HCT116 (cell line): ENCODE measurements around the gene DDX52.

ENCODE experiments used
- CEBPB ChIP-seq: IDR thresholded peaks from 2 replicates; pipeline ENCODE4 v1.6.1; 2012; ENCODE audit warnings: low read depth
- CTCF ChIP-seq, 3 experiments: fragments of 200-600 bp in 1 of 3; sonication (generic) in 1 of 3; IDR thresholded peaks in 2 of 3; conservative IDR thresholded peaks in 1 of 3; 2 replicates each; pipeline ENCODE4 v1.5.1; 2012 to 2017; ENCODE audit warnings: low read depth in 2 of 3, low read length in 2 of 3, antibody characterized with exemption in 1 of 3, borderline replicate concordance in 1 of 3, control low read depth in 1 of 3, mild to moderate bottlenecking in 1 of 3, mixed read lengths in 1 of 3, mixed run types in 1 of 3, moderate library complexity in 1 of 3; ENCODE audit not compliant: insufficient read depth in 1 of 3
- EZH2 ChIP-seq: fragments of 200-600 bp; sonication (generic); IDR thresholded peaks from 2 replicates; pipeline ENCODE4 v1.6.1; 2017; ENCODE audit warnings: antibody characterized with exemption, mixed run types
- ZNF274 ChIP-seq: fragments of 200-500 bp; sonication (Bioruptor generic); IDR thresholded peaks from 2 replicates; pipeline ENCODE4 v1.6.1; 2014; ENCODE audit warnings: mild to moderate bottlenecking, low read depth, low read length, inconsistent platforms
- TF ChIP-seq, protein P1 (sequence below): IDR thresholded peaks from 2 replicates; pipeline ENCODE4 v1.6.1; 2012; ENCODE audit warnings: low read depth

DNA sequence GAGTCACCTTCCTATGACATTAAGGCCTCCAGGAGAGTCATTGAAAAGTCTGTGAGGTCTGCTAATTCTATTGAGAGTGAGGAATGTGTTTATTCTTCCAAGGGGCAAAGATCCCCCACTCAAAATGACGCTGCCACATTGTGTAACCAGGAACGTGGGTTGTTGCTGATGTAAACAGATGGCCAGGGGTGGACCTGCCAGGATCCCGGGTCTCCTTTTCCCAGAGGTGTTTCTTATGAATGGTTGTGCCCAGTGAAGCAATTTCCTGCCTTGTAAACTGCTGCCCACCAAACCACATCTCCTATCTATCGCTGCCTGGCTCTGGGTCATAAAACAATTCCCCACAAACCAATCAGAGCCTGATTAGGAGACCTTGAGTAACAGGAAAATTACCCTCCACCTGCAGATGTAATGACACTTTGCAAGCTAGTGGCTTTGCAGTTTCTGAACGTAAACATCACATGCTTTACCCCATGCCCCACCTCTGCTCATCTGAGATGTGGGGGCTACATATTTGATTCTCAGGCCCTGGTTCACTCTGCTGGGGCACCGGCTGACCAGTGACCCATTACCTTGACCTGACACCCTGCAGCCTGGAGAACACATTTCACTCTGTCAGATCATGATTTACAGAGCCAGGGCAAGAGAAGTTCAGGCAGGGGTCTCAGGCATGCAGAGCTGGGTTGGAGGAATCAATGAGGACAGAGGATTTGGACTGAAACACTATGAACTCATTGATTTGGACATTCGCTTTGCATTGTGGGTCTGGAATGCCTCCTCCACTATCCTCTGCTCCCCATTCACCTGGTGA is 33.1 kb upstream of the DDX52 start:
- TF ChIP-seq CTCF (IDR thresholded peaks at IDR 0.05 in 2 of 3, conservative IDR thresholded peaks at IDR 0.05 in 1 of 3; ENCODE audit: borderline replicate concordance in 1 of 3, insufficient read depth in 1 of 3, low read depth in 2 of 3, low read length in 2 of 3) (no peak), CEBPB (no peak), EZH2 (no peak), ZNF274 (no peak)
- TF ChIP-seq, protein P1, sequence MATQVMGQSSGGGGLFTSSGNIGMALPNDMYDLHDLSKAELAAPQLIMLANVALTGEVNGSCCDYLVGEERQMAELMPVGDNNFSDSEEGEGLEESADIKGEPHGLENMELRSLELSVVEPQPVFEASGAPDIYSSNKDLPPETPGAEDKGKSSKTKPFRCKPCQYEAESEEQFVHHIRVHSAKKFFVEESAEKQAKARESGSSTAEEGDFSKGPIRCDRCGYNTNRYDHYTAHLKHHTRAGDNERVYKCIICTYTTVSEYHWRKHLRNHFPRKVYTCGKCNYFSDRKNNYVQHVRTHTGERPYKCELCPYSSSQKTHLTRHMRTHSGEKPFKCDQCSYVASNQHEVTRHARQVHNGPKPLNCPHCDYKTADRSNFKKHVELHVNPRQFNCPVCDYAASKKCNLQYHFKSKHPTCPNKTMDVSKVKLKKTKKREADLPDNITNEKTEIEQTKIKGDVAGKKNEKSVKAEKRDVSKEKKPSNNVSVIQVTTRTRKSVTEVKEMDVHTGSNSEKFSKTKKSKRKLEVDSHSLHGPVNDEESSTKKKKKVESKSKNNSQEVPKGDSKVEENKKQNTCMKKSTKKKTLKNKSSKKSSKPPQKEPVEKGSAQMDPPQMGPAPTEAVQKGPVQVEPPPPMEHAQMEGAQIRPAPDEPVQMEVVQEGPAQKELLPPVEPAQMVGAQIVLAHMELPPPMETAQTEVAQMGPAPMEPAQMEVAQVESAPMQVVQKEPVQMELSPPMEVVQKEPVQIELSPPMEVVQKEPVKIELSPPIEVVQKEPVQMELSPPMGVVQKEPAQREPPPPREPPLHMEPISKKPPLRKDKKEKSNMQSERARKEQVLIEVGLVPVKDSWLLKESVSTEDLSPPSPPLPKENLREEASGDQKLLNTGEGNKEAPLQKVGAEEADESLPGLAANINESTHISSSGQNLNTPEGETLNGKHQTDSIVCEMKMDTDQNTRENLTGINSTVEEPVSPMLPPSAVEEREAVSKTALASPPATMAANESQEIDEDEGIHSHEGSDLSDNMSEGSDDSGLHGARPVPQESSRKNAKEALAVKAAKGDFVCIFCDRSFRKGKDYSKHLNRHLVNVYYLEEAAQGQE, result no peak
